Ovary (tissue), 9 donors: Measurements from ENCODE around the gene ETFA. TPM values are rescaled to one million over a fixed set of nuclear protein-coding genes. Genes with fewer than 3 reads are reported as not detected.

Experiments used
- DNase-seq, 5 donors: peaks; one replicate each; pipeline ENCODE4 v3.0.0-alpha.2; 2019 to 2020
- H3K27ac ChIP-seq, 2 donors: fragments of 200-600 bp; one replicate each; pipeline versions ENCODE4 v1.5.1 to v1.8.0; 2019 to 2022
- H3K27me3 ChIP-seq: fragments of 200-600 bp; one replicate; pipeline ENCODE4 v1.8.0; 2022
- H3K36me3 ChIP-seq: fragments of 200-600 bp; sonication (generic); one replicate; pipeline ENCODE4 v1.5.1; 2019
- H3K4me1 ChIP-seq: one replicate; pipeline ENCODE4 v1.8.1; 2013; ENCODE audit warnings: mild to moderate bottlenecking, moderate library complexity; ENCODE audit not compliant: insufficient read depth
- H3K4me3 ChIP-seq: fragments of 200-600 bp; sonication (generic); one replicate; pipeline ENCODE4 v1.5.1; 2017
- H3K9me3 ChIP-seq, 2 donors: fragments of 200-600 bp in 1 of 2; sonication (generic) in 1 of 2; one replicate each; pipeline versions ENCODE4 v1.5.1 to v1.8.1; 2013 to 2019; ENCODE audit warnings: mild to moderate bottlenecking in 1 of 2, moderate library complexity in 1 of 2
- CTCF ChIP-seq, 3 donors: fragments of 450-650 bp in 2 of 3; fragments of 200-600 bp in 1 of 3; IDR thresholded peaks; one replicate each; pipeline versions ENCODE4 v1.5.1 to v1.8.0; 2016 to 2022; ENCODE audit warnings: antibody characterized with exemption in 3 of 3, mild to moderate bottlenecking in 1 of 3
- EP300 ChIP-seq: sonication (generic); formaldehyde crosslinking; IDR thresholded peaks from one replicate; pipeline ENCODE4 v1.6.1; 2017; ENCODE audit warnings: antibody characterized with exemption
- POLR2A ChIP-seq: fragments of 450-650 bp; IDR thresholded peaks from one replicate; pipeline ENCODE4 v1.6.1; 2017; ENCODE audit warnings: antibody characterized with exemption, mild to moderate bottlenecking, moderate library complexity
- WGBS, 3 donors: extraction: QIAGEN DNeasy Blood & Tissue Kit in 1 of 3; methylation state at CpG; one replicate each; pipeline versions ENCODE4 v1.1.5 to v1.1.7; 2013 to 2017; 5-methylcytosine and 5-hydroxymethylcytosine counted together
- intact Hi-C, 4 donors: fragments of 100-400 bp; cut with DNase I; formaldehyde crosslinking; loops; one replicate each; pipeline versions ENCODE4 v1.11.0 to v1.15.1; 2022 to 2023
- polyA plus RNA-seq, 2 donors: library from polyadenylated mRNA; stranded (reverse); fragments of 200-250 nt in 1 of 2; fragments of 350-450 nt in 1 of 2; fragmentation: Illumina TruSeq in 1 of 2; extraction: RNeasy Lipid Tissue Mini Kit (QIAGEN cat#74804) in 1 of 2; gene quantifications; one replicate each; pipeline ENCODE4 v1.2.3, GENCODE V29; 2013 to 2014
- total RNA-seq, 7 donors: library from RNA; depleted of rRNA in 2 of 7; stranded (reverse); fragments of >200 nt in 2 of 7; fragmentation: NEBNext Ultra II Directional in 3 of 7; extraction: Animal tissue kit (Norgen Biotek cat#: 25700) in 3 of 7; gene quantifications; one replicate each; pipeline versions ENCODE4 v1.1.0 to v1.2.4, GENCODE V29; 2016 to 2023
- donor health status: DM: no; HTN: no; CAD: no; lungs with moderate emphysema.
- donor health status: DM: no; HTN: no; CAD: no.
- donor health status: Bipolar disorder and iron deficiency.
- donor health status: DM: yes; HTN: yes; CAD: no.
- donor health status: DM: no; HTN: no; CAD: no.
- donor health status: DM: yes; HTN: yes; CAD: no.

ETFA gene
- total and polyA plus RNA-seq, 9 donors = 45.8 to 97.4 (median 71.7) TPM

- no peak for DNase-seq
- no peak overlapping the region for H3K27ac ChIP-seq
- no peaks in the 10 kb centered on the region for H3K9me3 ChIP-seq
- H3K4me1 ChIP-seq = peaks cover 7% of the 10 kb centered on the region
- H3K36me3 ChIP-seq = no peaks in the 10 kb centered on the region
- no peak for TF ChIP-seq POLR2A
- TF ChIP-seq EP300 = no peak
- TF ChIP-seq CTCF (IDR thresholded peaks at IDR 0.05) = no peak
- intact Hi-C loops = no loop called here
- 95 to 97% (median 96%) methylated on average over 13 of the region's 13 CpGs for WGBS, 3 donors
- peaks cover 7% of the 10 kb centered on the region for H3K27me3 ChIP-seq
- H3K4me3 ChIP-seq = no peak overlapping the region
Measured at GRCh38 chr15:76347482-76348055, 36.3 kb upstream of the ETFA start.

- DNase-seq = no peak
- no peak overlapping the region for H3K27ac ChIP-seq
- WGBS, 3 donors = 16 to 22% (median 16%) methylated on average over 70 to 74 of the region's 74 CpGs
- H3K27me3 ChIP-seq = peaks cover 11% of the 10 kb centered on the region
- peaks cover 7% of the 10 kb centered on the region for H3K4me1 ChIP-seq
- peak overlapping the region; percentile 13 for H3K4me3 ChIP-seq
- no peak for TF ChIP-seq CTCF (IDR thresholded peaks at IDR 0.05)
- TF ChIP-seq EP300 = no peak
- no peak for TF ChIP-seq POLR2A
- H3K9me3 ChIP-seq = no peaks in the 10 kb centered on the region
- H3K36me3 ChIP-seq = no peaks in the 10 kb centered on the region
- intact Hi-C loops = no loop called here
Measured at GRCh38 chr15:76346669-76347481, 35.6 kb upstream of the ETFA start.

- H3K9me3 ChIP-seq = no peaks in the 10 kb centered on the region
- intact Hi-C loops = no loop called here
- DNase-seq = no peak
- TF ChIP-seq CTCF (IDR thresholded peaks at IDR 0.05) = no peak
- no peak for TF ChIP-seq EP300
- no peak for TF ChIP-seq POLR2A
- H3K27me3 ChIP-seq = peaks cover 11% of the 10 kb centered on the region
- 7 to 9% (median 7%) methylated on average over 56 to 65 of the region's 65 CpGs for WGBS, 3 donors
- peaks cover 7% of the 10 kb centered on the region for H3K4me1 ChIP-seq
- no peaks in the 10 kb centered on the region for H3K36me3 ChIP-seq
- no peak overlapping the region for H3K27ac ChIP-seq
- H3K4me3 ChIP-seq = peak overlapping the region; percentile 13
Measured at GRCh38 chr15:76345880-76346668, 34.8 kb upstream of the ETFA start.

- no peak overlapping the region for H3K4me3 ChIP-seq
- no peaks in the 10 kb centered on the region for H3K9me3 ChIP-seq
- H3K27me3 ChIP-seq = peaks cover 11% of the 10 kb centered on the region
- 19 to 30% (median 19%) methylated on average over 7 of the region's 7 CpGs for WGBS, 3 donors
- H3K4me1 ChIP-seq = peaks cover 11% of the 10 kb centered on the region
- intact Hi-C loops = no loop called here
- DNase-seq = no peak
- no peaks in the 10 kb centered on the region for H3K36me3 ChIP-seq
- no peak for TF ChIP-seq EP300
- no peak for TF ChIP-seq CTCF (IDR thresholded peaks at IDR 0.05)
- no peak for TF ChIP-seq POLR2A
- H3K27ac ChIP-seq = no peak overlapping the region
Measured at GRCh38 chr15:76345583-76345879, 34.3 kb upstream of the ETFA start.
